ENCODE results near the gene HSF4.

The HSF4 gene

GRCh38 chr16:67190448-67191399 lies 26.2 kb downstream of the HSF4 start:
- FAIRE-seq (no peak), DNase-seq (ENCODE audit: insufficient read length) (no peak)
- TF ChIP-seq POLR2A (IDR thresholded peaks at IDR 0.05; ENCODE audit: low read depth, low read length) (no peak), TAF1 (IDR thresholded peaks at IDR 0.05; ENCODE audit: borderline replicate concordance, low read depth, low read length) (no peak), POLR2AphosphoS5 (IDR thresholded peaks at IDR 0.05; ENCODE audit: low read depth, low read length) (no peak)

DNA sequence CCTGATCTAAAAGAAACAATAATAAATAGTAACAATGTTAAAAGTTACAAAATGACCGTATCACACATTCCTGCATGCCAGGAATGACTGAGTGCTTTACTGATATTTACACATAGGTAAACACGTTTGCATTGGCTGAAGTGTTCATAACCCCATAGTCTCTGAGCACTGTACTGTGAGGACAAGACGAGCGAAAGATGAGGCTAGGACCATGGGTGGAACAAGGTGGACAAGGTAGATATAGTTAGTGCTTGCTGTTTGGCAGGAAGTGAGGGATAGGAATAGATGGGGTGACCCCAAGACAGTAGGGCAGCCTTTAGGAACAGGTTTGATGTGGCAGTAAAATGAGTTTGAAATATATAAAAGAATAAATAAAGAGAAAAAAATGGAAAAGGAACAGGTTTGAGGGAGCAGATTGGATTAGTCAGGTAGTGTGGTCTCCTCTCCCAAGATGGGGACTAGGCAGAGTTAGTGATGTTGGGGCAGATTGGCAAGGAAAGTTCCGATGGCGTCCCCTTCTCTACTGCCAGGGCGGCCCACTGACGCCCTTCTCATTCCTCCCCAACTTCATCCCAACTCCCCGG lies 27.0 kb downstream of the HSF4 start:
- FAIRE-seq: no peak
- TF ChIP-seq TAF1 (IDR thresholded peaks at IDR 0.05; ENCODE audit: borderline replicate concordance, low read depth, low read length) (no peak), POLR2AphosphoS5 (IDR thresholded peaks at IDR 0.05; ENCODE audit: low read depth, low read length) (no peak), POLR2A (IDR thresholded peaks at IDR 0.05; ENCODE audit: low read depth, low read length) (no peak)
- DNase-seq (ENCODE audit: insufficient read length): no peak

DNA sequence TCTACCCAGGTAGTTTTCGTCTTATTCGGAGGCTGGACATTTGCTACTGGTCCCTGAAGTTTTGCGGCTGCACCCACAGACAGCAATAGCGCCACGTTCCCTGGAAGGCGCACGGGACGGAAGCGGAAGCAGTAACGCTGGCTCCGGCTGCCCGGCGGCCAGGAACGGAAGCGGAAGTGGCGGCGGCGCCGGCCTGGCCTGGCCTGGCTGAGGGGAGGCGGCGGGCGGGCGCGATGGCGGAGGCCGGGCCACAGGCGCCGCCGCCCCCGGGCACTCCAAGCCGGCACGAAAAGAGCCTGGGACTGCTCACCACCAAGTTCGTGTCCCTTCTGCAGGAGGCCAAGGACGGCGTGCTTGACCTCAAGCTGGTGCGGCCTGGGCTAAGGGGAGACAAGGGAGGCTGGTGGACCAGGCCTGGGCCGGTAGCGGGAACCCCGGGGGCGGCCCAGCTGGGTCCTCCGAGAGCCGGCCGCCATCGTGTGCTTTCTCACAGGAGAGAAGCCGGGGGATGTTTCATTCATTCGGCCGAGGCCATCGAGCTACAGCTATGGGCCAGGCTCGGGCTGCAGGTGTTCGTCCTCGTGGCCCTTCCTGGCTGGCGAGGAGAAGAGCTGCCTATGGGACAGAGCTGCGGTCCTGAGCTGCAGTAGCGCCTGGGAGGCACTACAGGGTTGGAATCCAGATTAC lies 27.6 kb downstream of the HSF4 start, which contains the start of gene E2F4:
E2F4 (plus strand) TSS at position 161 of the 687 bp plus-strand sequence; CDS start at position 234, 73 bp downstream.
- peak; percentile 84; the same call in 1 of the 2 replicates for TF ChIP-seq POLR2A (IDR thresholded peaks at IDR 0.05; ENCODE audit: low read depth, low read length)
- TF ChIP-seq TAF1 (IDR thresholded peaks at IDR 0.05; ENCODE audit: borderline replicate concordance, low read depth, low read length): 0 out of 2 replicates have a peak, but pooled peaks have one; percentile 41
- peak; percentile 54; the same call in 1 of the 2 replicates for TF ChIP-seq POLR2AphosphoS5 (IDR thresholded peaks at IDR 0.05; ENCODE audit: low read depth, low read length)
- peak; percentile 99 for FAIRE-seq
- peak; percentile 98 for DNase-seq (ENCODE audit: insufficient read length)

GRCh38 chr16:67192781-67193361 lies 28.3 kb downstream of the HSF4 start:
- DNase-seq (ENCODE audit: insufficient read length) (no peak), FAIRE-seq (no peak)
- TF ChIP-seq POLR2A (IDR thresholded peaks at IDR 0.05; ENCODE audit: low read depth, low read length) (0 out of 2 replicates have a peak, but pooled peaks have one; percentile 35), POLR2AphosphoS5 (IDR thresholded peaks at IDR 0.05; ENCODE audit: low read depth, low read length) (no peak)

GRCh38 chr16:67193536-67193935 lies 29.0 kb downstream of the HSF4 start:
- DNase-seq (ENCODE audit: insufficient read length) (no peak), FAIRE-seq (no peak)
- no peak for TF ChIP-seq POLR2AphosphoS5 (IDR thresholded peaks at IDR 0.05; ENCODE audit: low read depth, low read length)

GRCh38 chr16:67194260-67194659 lies 29.7 kb downstream of the HSF4 start:
- FAIRE-seq (no peak), DNase-seq (ENCODE audit: insufficient read length) (no peak)
- TF ChIP-seq POLR2AphosphoS5 (IDR thresholded peaks at IDR 0.05; ENCODE audit: low read depth, low read length) (no peak; the same call in 1 of the 2 replicates), TAF1 (IDR thresholded peaks at IDR 0.05; ENCODE audit: borderline replicate concordance, low read depth, low read length) (no peak), POLR2A (IDR thresholded peaks at IDR 0.05; ENCODE audit: low read depth, low read length) (no peak)

- no peak for DNase-seq (ENCODE audit: insufficient read length)
- TF ChIP-seq POLR2A (IDR thresholded peaks at IDR 0.05; ENCODE audit: low read depth, low read length) (no peak), TAF1 (IDR thresholded peaks at IDR 0.05; ENCODE audit: borderline replicate concordance, low read depth, low read length) (no peak), POLR2AphosphoS5 (IDR thresholded peaks at IDR 0.05; ENCODE audit: low read depth, low read length) (no peak)
- no peak for FAIRE-seq
Measured at GRCh38 chr16:67195676-67196075, 31.1 kb downstream of the HSF4 start.

DNA sequence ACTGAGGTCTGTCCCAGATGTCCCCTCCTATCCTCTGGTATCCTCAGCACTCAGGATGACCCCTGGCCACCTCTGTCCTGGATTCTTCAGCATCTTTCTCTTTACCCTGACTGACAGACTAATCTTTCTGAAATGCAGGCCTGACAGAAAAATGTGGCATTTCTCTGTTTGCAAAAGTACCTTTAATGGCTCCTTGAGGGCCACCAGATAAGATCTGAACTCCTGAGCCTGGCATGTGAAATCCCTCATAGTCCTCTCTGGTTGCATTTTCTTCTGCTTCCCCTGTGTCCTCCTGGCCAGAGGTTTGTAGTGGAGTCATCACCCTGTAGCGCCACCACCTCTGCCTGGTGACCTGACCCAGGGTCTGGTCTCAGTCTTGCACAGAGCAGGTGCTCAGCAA lies 32.3 kb downstream of the HSF4 start:
- FAIRE-seq (no peak), DNase-seq (ENCODE audit: insufficient read length) (no peak)
- TF ChIP-seq POLR2A (IDR thresholded peaks at IDR 0.05; ENCODE audit: low read depth, low read length): no peak
- TF ChIP-seq TAF1 (IDR thresholded peaks at IDR 0.05; ENCODE audit: borderline replicate concordance, low read depth, low read length): no peak
- no peak for TF ChIP-seq POLR2AphosphoS5 (IDR thresholded peaks at IDR 0.05; ENCODE audit: low read depth, low read length)

GRCh38 chr16:67197704-67198103 lies 33.2 kb downstream of the HSF4 start:
- TF ChIP-seq TAF1 (IDR thresholded peaks at IDR 0.05; ENCODE audit: borderline replicate concordance, low read depth, low read length): no peak
- TF ChIP-seq POLR2AphosphoS5 (IDR thresholded peaks at IDR 0.05; ENCODE audit: low read depth, low read length): no peak
- no peak for TF ChIP-seq POLR2A (IDR thresholded peaks at IDR 0.05; ENCODE audit: low read depth, low read length)
- DNase-seq (ENCODE audit: insufficient read length) (no peak), FAIRE-seq (no peak)

DNA sequence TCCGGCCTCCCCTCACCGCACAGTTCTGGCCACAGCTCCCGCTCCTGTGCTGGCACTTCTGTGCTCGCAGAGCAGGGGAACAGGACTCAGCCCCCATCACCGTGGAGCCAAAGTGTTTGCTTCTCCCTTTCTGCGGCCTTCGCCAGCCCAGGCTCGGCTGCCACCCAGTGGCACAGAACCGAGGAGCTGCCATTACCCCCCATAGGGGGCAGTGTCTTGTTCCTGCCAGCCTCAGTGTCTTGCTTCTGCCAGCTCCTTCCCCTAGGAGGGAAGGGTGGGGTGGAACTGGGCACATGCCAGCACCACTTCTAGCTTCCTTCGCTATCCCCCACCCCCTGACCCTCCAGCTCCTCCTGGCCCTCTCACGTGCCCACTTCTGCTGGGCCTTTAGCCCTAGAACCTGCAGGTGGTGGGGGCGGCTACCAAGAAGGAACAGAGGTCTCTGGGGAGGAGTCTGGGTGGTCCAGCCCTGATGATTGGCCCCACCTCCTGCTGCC lies 33.7 kb downstream of the HSF4 start:
- DNase-seq (ENCODE audit: insufficient read length) (no peak), FAIRE-seq (no peak)
- no peak for TF ChIP-seq POLR2A (IDR thresholded peaks at IDR 0.05; ENCODE audit: low read depth, low read length)
- TF ChIP-seq TAF1 (IDR thresholded peaks at IDR 0.05; ENCODE audit: borderline replicate concordance, low read depth, low read length): no peak
- TF ChIP-seq POLR2AphosphoS5 (IDR thresholded peaks at IDR 0.05; ENCODE audit: low read depth, low read length): no peak

All from GM12892 (cell line).